ENCODE measurements around the gene AGPAT1. TPM values are rescaled to one million over a fixed set of nuclear protein-coding genes. Genes with fewer than 3 reads are reported as not detected.

AGPAT1 gene
- total and polyA plus RNA-seq, 2 experiments from 2014 or later = 39.7 to 71.2 TPM

DNA sequence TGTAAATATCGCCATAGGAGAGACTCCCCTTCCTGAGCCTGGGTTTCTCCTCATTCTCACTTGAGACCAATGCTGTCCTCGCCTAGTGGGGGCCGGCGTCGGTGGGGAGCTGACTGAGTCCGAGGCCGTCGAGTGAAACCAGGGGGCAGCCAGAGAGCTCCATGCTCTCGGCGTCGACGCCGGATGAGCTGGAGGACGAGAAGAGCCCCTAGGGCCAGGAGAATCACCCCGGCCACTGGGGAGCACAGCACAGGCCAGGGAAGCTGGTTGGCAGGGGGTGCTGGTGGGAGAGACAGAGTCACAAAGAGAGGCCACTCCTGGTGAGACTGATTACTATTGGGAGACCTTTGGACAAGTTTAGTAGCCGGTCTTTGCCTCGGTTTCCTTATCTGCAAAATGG is 23.0 kb upstream of the AGPAT1 start:
- no peaks in the 10 kb centered on the region for H4K20me1 ChIP-seq (ENCODE audit: insufficient read depth)
- H3K4me2 ChIP-seq (ENCODE audit: unreplicated experiment) = no peak overlapping the region
- in situ Hi-C loops (cut with MboI) = no loop called here
- H3K9ac ChIP-seq = no peak overlapping the region
- H3K36me3 ChIP-seq (ENCODE audit: low read depth) = no peaks in the 10 kb centered on the region
- peaks cover 16% of the 10 kb centered on the region for H3K4me1 ChIP-seq (ENCODE audit: insufficient read depth)
- H3K4me3 ChIP-seq = no peak overlapping the region
- H2AFZ ChIP-seq = no peak overlapping the region
- WGBS, 2 experiments (ENCODE audit: low coverage in 1 of 2, low lambda C conversion rate in 2 of 2, missing lambda C conversion rate in 2 of 2) = 74 to 78% methylated on average over 17 of the region's 17 CpGs
- H3F3A ChIP-seq (ENCODE audit: insufficient read depth) = peaks cover 13% of the 10 kb centered on the region
- DNase-seq = no peak
- no peaks in the 10 kb centered on the region for H3K9me3 ChIP-seq (ENCODE audit: low read depth)
- H3K27ac ChIP-seq = no peak overlapping the region
- no peaks in the 10 kb centered on the region for H3K9me2 ChIP-seq (ENCODE audit: insufficient read depth)
- H3K27me3 ChIP-seq (replicated peaks; ENCODE audit: insufficient read depth) = no peaks in the 10 kb centered on the region
- TF ChIP-seq EZH2 (IDR thresholded peaks at IDR 0.05; ENCODE audit: insufficient read depth, poor library complexity, severe bottlenecking) (no peak), EZH2phosphoT487 (IDR thresholded peaks at IDR 0.05; ENCODE audit: insufficient read depth, low read depth) (no peak)
- H3K79me2 ChIP-seq (ENCODE audit: insufficient read depth) = no peaks in the 10 kb centered on the region

- H2AFZ ChIP-seq = no peak overlapping the region
- H3K4me2 ChIP-seq (ENCODE audit: unreplicated experiment) = no peak overlapping the region
- H4K20me1 ChIP-seq (ENCODE audit: insufficient read depth) = no peaks in the 10 kb centered on the region
- no peaks in the 10 kb centered on the region for H3K9me3 ChIP-seq (ENCODE audit: low read depth)
- no peaks in the 10 kb centered on the region for H3K27me3 ChIP-seq (replicated peaks; ENCODE audit: insufficient read depth)
- WGBS, 2 experiments (ENCODE audit: low coverage in 1 of 2, low lambda C conversion rate in 2 of 2, missing lambda C conversion rate in 2 of 2) = 61 to 63% methylated on average over 3 of the region's 3 CpGs
- H3K4me1 ChIP-seq (ENCODE audit: insufficient read depth) = peaks cover 16% of the 10 kb centered on the region
- in situ Hi-C loops (cut with MboI) = no loop called here
- H3K9ac ChIP-seq = no peak overlapping the region
- H3F3A ChIP-seq (ENCODE audit: insufficient read depth) = peaks cover 13% of the 10 kb centered on the region
- no peaks in the 10 kb centered on the region for H3K36me3 ChIP-seq (ENCODE audit: low read depth)
- DNase-seq = no peak
- H3K4me3 ChIP-seq = no peak overlapping the region
- H3K27ac ChIP-seq = no peak overlapping the region
- H3K9me2 ChIP-seq (ENCODE audit: insufficient read depth) = no peaks in the 10 kb centered on the region
- TF ChIP-seq EZH2 (IDR thresholded peaks at IDR 0.05; ENCODE audit: insufficient read depth, poor library complexity, severe bottlenecking) (no peak), EZH2phosphoT487 (IDR thresholded peaks at IDR 0.05; ENCODE audit: insufficient read depth, low read depth) (no peak)
- H3K79me2 ChIP-seq (ENCODE audit: insufficient read depth) = no peaks in the 10 kb centered on the region
Measured at GRCh38 chr6:32198345-32198696, 22.4 kb upstream of the AGPAT1 start.

DNA sequence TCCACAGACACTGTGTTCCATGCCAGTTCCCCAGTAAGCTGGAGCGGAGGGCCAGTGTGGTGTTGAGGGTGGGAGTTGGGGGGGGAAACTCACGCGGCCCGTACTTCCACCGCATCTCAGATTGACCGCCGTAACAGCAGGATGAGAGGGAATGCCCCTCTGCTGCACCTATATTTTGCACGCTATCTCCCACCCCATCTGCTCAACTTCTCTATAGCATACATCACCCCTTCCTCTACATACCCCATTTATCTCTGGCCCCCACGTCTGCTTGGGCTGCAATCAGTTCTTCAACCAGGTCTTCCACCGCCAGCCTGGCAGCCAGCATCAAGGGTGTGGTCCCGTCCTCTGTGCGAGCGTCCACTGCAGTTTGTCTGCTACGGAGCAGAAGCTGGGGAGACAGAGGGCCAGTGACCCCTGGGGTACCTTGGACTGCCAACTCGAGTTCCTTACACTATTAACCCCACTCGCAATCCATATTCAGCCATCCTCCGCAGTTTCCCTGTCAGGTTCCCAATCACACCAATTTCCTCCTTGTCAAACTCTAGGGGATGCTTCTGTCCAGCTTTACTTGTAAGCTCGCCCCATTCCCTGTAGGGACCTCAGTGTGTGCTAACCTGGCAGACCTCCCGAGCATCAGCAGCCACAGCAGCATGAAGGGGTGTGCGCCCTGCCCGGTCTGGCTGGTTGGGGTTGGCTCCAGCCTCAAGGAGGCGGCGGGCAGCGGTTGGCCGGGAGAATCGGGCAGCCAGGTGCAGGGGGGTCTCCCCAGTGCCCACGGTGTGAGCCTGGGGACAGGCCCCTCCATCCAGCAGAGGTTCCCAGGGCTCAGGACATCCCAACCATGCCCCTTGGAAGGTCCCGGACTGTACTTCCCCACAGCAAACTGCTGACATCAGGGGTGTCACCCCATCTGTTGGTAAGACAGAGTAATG is 21.1 kb upstream of the AGPAT1 start:
- Histone ChIP-seq H2AFZ (peak overlapping the region; percentile 62), H3K27me3 (replicated peaks; ENCODE audit: insufficient read depth) (no peaks in the 10 kb centered on the region), H4K20me1 (ENCODE audit: insufficient read depth) (no peaks in the 10 kb centered on the region), H3F3A (ENCODE audit: insufficient read depth) (peaks cover 13% of the 10 kb centered on the region), H3K9me2 (ENCODE audit: insufficient read depth) (no peaks in the 10 kb centered on the region), H3K79me2 (ENCODE audit: insufficient read depth) (no peaks in the 10 kb centered on the region), H3K27ac (peak overlapping the region; percentile 97), H3K4me1 (ENCODE audit: insufficient read depth) (peaks cover 25% of the 10 kb centered on the region), H3K9me3 (ENCODE audit: low read depth) (no peaks in the 10 kb centered on the region), H3K4me2 (ENCODE audit: unreplicated experiment) (peak overlapping the region; percentile 81), H3K4me3 (peak overlapping the region; percentile 82), H3K9ac (peak overlapping the region; percentile 97), H3K36me3 (ENCODE audit: low read depth) (no peaks in the 10 kb centered on the region)
- TF ChIP-seq EZH2 (IDR thresholded peaks at IDR 0.05; ENCODE audit: insufficient read depth, poor library complexity, severe bottlenecking) (no peak), EZH2phosphoT487 (IDR thresholded peaks at IDR 0.05; ENCODE audit: insufficient read depth, low read depth) (no peak)
- peak; percentile 45 for DNase-seq
- in situ Hi-C loops (cut with MboI) = no loop called here
- WGBS, 2 experiments (ENCODE audit: low coverage in 1 of 2, low lambda C conversion rate in 2 of 2, missing lambda C conversion rate in 2 of 2) = 19 to 25% methylated on average over 23 to 28 of the region's 28 CpGs

DNA sequence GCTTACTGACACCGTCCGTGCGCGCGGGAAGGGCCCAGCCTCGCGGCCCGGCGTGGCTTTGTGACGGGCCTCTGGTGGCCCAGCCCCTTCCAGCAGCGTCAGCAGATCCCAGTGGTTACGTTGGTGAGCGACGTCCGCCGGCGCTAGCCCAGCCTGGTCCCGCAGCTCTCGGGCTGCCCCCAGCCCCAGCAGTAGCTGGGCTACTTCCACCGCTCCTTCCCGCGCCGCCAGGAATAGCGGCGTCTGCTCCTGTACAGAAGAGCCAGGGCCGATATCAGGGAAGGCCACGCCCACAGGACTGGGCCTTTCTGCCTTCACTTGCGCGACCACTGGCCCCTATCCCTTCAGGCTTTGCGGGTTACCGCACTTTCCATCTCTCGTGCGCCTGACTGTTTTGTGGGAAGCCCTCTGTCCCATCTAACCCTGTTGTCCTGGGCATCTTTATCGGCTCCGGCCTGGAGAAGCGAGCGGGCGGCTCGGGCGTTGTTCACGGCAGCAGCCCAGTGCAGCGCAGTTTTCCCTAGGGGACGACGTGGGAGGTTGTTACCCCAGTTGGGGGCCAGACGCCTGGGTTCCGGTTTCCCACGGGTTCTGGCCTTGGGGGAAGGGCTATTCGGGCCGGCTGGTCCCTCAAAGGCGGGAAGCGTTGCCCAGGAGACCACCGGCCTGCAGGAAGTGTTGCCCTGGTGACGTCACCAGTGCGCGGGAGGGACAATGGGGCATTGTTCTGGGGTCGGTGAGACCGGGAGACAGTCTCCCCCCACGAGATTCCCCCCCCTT is 20.2 kb upstream of the AGPAT1 start:
- peaks cover 13% of the 10 kb centered on the region for H3F3A ChIP-seq (ENCODE audit: insufficient read depth)
- no peaks in the 10 kb centered on the region for H3K9me2 ChIP-seq (ENCODE audit: insufficient read depth)
- in situ Hi-C loops (cut with MboI) = no loop called here
- 0 to 1% methylated on average over 51 to 58 of the region's 58 CpGs for whole genome bisulfite sequencing, 2 experiments (ENCODE audit: low coverage in 1 of 2, low lambda C conversion rate in 2 of 2, missing lambda C conversion rate in 2 of 2)
- H3K4me2 ChIP-seq (ENCODE audit: unreplicated experiment) = peak overlapping the region; percentile 81
- no peaks in the 10 kb centered on the region for H3K79me2 ChIP-seq (ENCODE audit: insufficient read depth)
- H3K4me3 ChIP-seq = peak overlapping the region; percentile 82
- H4K20me1 ChIP-seq (ENCODE audit: insufficient read depth) = no peaks in the 10 kb centered on the region
- peak overlapping the region; percentile 62 for H2AFZ ChIP-seq
- H3K27me3 ChIP-seq (replicated peaks; ENCODE audit: insufficient read depth) = no peaks in the 10 kb centered on the region
- no peak for TF ChIP-seq EZH2phosphoT487 (IDR thresholded peaks at IDR 0.05; ENCODE audit: insufficient read depth, low read depth)
- no peak for TF ChIP-seq EZH2 (IDR thresholded peaks at IDR 0.05; ENCODE audit: insufficient read depth, poor library complexity, severe bottlenecking)
- peaks cover 25% of the 10 kb centered on the region for H3K4me1 ChIP-seq (ENCODE audit: insufficient read depth)
- H3K9me3 ChIP-seq (ENCODE audit: low read depth) = no peaks in the 10 kb centered on the region
- H3K27ac ChIP-seq = peak overlapping the region; percentile 97
- peak; percentile 89 for DNase-seq
- H3K9ac ChIP-seq = peak overlapping the region; percentile 97
- no peaks in the 10 kb centered on the region for H3K36me3 ChIP-seq (ENCODE audit: low read depth)

Measured in GM23248 (cell line).